ENCODE results near the gene ATP1B3. TPM values are rescaled to one million over a fixed set of nuclear protein-coding genes. Genes with fewer than 3 reads are reported as not detected.

Gene ATP1B3
- total and polyA plus RNA-seq, 2 of the 13 experiments (the other 11 are each of a cell fraction or from before 2014, with no cell fraction given): 84.3 to 93.6 TPM

- no peaks in the 10 kb centered on the region for H3K9me3 ChIP-seq (ENCODE audit: low read length)
- intact Hi-C loops (cut with micrococcal nuclease; ENCODE audit: unreplicated experiment) (no loop called here), in situ Hi-C loops (cut with HindIII; ENCODE audit: extremely low pct_ligation_motif_present, low pct_unique_long_range_greater_than_20kb) (no loop called here)
- BruUV-seq (replicated peaks): no TSS peak
- ATAC-seq: no peak
- no peak for TF ChIP-seq SPEN (CRISPR knock-in tag; IDR thresholded peaks at IDR 0.05; ENCODE audit: low read depth)
- TF ChIP-seq ZFP37 (CRISPR knock-in tag; IDR thresholded peaks at IDR 0.05; ENCODE audit: borderline replicate concordance): no peak
- no peak for TF ChIP-seq ZFP90 (CRISPR knock-in tag; IDR thresholded peaks at IDR 0.05; ENCODE audit: borderline replicate concordance)
- no peak for TF ChIP-seq TFDP1 (CRISPR knock-in tag; IDR thresholded peaks at IDR 0.05; ENCODE audit: borderline replicate concordance)
- TF ChIP-seq KMT2B (CRISPR knock-in tag; IDR thresholded peaks at IDR 0.05): no peak
- no peak for TF ChIP-seq TBL1XR1 (IDR thresholded peaks at IDR 0.05; ENCODE audit: borderline replicate concordance, low read length, partially characterized antibody)
- no peak for TF ChIP-seq HMGXB4 (CRISPR knock-in tag; IDR thresholded peaks at IDR 0.05; ENCODE audit: borderline replicate concordance in 1 of 2, low read depth in 1 of 2)
- TF ChIP-seq ZNF317 (CRISPR knock-in tag; IDR thresholded peaks at IDR 0.05): no peak
- TF ChIP-seq ZNF121 (CRISPR knock-in tag; IDR thresholded peaks at IDR 0.05): no peak
- no peak for TF ChIP-seq PLSCR1 (CRISPR knock-in tag; IDR thresholded peaks at IDR 0.05; ENCODE audit: borderline replicate concordance)
- TF ChIP-seq ZNF296 (CRISPR knock-in tag; conservative IDR thresholded peaks at IDR 0.05): no peak
- no peak for TF ChIP-seq ZNF841 (CRISPR knock-in tag; IDR thresholded peaks at IDR 0.05; ENCODE audit: borderline replicate concordance)
- TF ChIP-seq ZNF550 (CRISPR knock-in tag; IDR thresholded peaks at IDR 0.05; ENCODE audit: borderline replicate concordance): no peak
- no peak for TF ChIP-seq ZNF772 (CRISPR knock-in tag; IDR thresholded peaks at IDR 0.05)
- TF ChIP-seq MYC (CRISPR knock-in tag; IDR thresholded peaks at IDR 0.05; ENCODE audit: borderline replicate concordance): no peak
- TF ChIP-seq RXRA (CRISPR knock-in tag; IDR thresholded peaks at IDR 0.05): no peak
- DNase-seq (ENCODE audit: low spot score): no peak
- ChIA-PET CTCF (ENCODE audit: low intra/inter-chr PET ratio, low total read pairs) (no interaction called here), POLR2A (no interaction called here)
- H3K27ac ChIP-seq (ENCODE audit: extremely low read length, insufficient read depth, low read length): no peak overlapping the region
- WGBS (ENCODE audit: low lambda C conversion rate): 18% methylated on average over 5 of the region's 5 CpGs
- H4K20me1 ChIP-seq (ENCODE audit: insufficient read depth, low read length): no peaks in the 10 kb centered on the region
- H2AFZ ChIP-seq (ENCODE audit: low read length): no peak overlapping the region
- no peak overlapping the region for H3K4me3 ChIP-seq (replicated peaks in 1 of 3; ENCODE audit: insufficient read depth in 1 of 3, low read depth in 2 of 3, low read length in 3 of 3)
- no peak overlapping the region for H3K4me2 ChIP-seq (ENCODE audit: low read depth, low read length)
- H3K79me2 ChIP-seq (ENCODE audit: insufficient read depth, low read length): no peaks in the 10 kb centered on the region
- no peak for FAIRE-seq
- no peaks in the 10 kb centered on the region for H3K36me3 ChIP-seq (replicated peaks in 1 of 2; ENCODE audit: control insufficient read depth in 1 of 2, insufficient read depth in 2 of 2, low read length in 2 of 2)
- no peaks in the 10 kb centered on the region for H3K4me1 ChIP-seq (ENCODE audit: insufficient read depth, low read length)
- 0 out of 5 replicates have a peak, but pooled peaks cover 0 to 6% of the 10 kb centered on the region in 2 experiments for H3K27me3 ChIP-seq (ENCODE audit: control insufficient read depth in 1 of 2, insufficient read depth in 2 of 2, low read length in 2 of 2)
- H3K9ac ChIP-seq (ENCODE audit: insufficient read depth, low read depth, low read length): no peak overlapping the region
Observed at GRCh38 chr3:141851411-141851810, 25.0 kb upstream of the ATP1B3 start.

Measured in HepG2 (cell line).